ENCODE results near the gene GNG2. TPM values are rescaled to one million over a fixed set of nuclear protein-coding genes. Genes with fewer than 3 reads are reported as not detected.
"Not testable (repeated sequence)": the region's sequence is repeated elsewhere in the genome, so short reads cannot be mapped to it uniquely, and the experiment has no call there.

GNG2 gene
- total and polyA plus RNA-seq, 4 donors = 5.3 to 31.9 (median 12.5) TPM

- no peaks in the 10 kb centered on the region for H3K27me3 ChIP-seq (ENCODE audit: control insufficient read depth in 1 of 2, insufficient read depth in 2 of 2, low read length in 1 of 2)
- no peak overlapping the region for H3K4me3 ChIP-seq (ENCODE audit: low read length in 2 of 2)
- intact Hi-C loops (cut with DNase I) = no loop called here
- no peak overlapping the region for H3K27ac ChIP-seq (ENCODE audit: low read depth in 1 of 2, low read length in 2 of 2)
- no peaks in the 10 kb centered on the region for H3K36me3 ChIP-seq (ENCODE audit: control insufficient read depth in 1 of 2, insufficient read depth in 2 of 2, low read length in 1 of 2)
- 89 to 94% methylated on average over 3 of the region's 3 CpGs for WGBS, 2 donors
- DNase-seq (no peak), ATAC-seq (ENCODE audit: low FRiP score) (no peak)
- H3K9me3 ChIP-seq (ENCODE audit: control insufficient read depth, low read length) = peaks cover 2% of the 10 kb centered on the region
- no peaks in the 10 kb centered on the region for H3K4me1 ChIP-seq (ENCODE audit: control insufficient read depth in 1 of 2, insufficient read depth in 2 of 2, low read length in 2 of 2)
These were observed 33.8 kb downstream of the GNG2 start for GRCh38 chr14:51894250-51894649.

- no peak overlapping the region for H3K27ac ChIP-seq (ENCODE audit: low read depth in 1 of 2, low read length in 2 of 2)
- H3K9me3 ChIP-seq (ENCODE audit: control insufficient read depth, low read length) = peaks cover 2% of the 10 kb centered on the region
- DNase-seq = no peak
- no peak overlapping the region for H3K4me3 ChIP-seq (ENCODE audit: low read length in 2 of 2)
- no peak for ATAC-seq (ENCODE audit: low FRiP score)
- H3K36me3 ChIP-seq (ENCODE audit: control insufficient read depth in 1 of 2, insufficient read depth in 2 of 2, low read length in 1 of 2) = no peaks in the 10 kb centered on the region
- intact Hi-C loops (cut with DNase I) = no loop called here
- no peaks in the 10 kb centered on the region for H3K4me1 ChIP-seq (ENCODE audit: control insufficient read depth in 1 of 2, insufficient read depth in 2 of 2, low read length in 2 of 2)
- no peaks in the 10 kb centered on the region for H3K27me3 ChIP-seq (ENCODE audit: control insufficient read depth in 1 of 2, insufficient read depth in 2 of 2, low read length in 1 of 2)
These were observed 35.0 kb downstream of the GNG2 start for GRCh38 chr14:51895375-51895774.

GRCh38 chr14:51897791-51898355, 37.5 kb downstream of the GNG2 start:
- ATAC-seq (ENCODE audit: low FRiP score) (no peak), DNase-seq (no peak)
- intact Hi-C loops (cut with DNase I) = no loop called here
- 83 to 87% methylated on average over 1 of the region's 1 CpG for WGBS, 2 donors
- Histone ChIP-seq H3K36me3 (ENCODE audit: control insufficient read depth in 1 of 2, insufficient read depth in 2 of 2, low read length in 1 of 2) (no peaks in the 10 kb centered on the region), H3K27ac (ENCODE audit: low read depth in 1 of 2, low read length in 2 of 2) (no peak overlapping the region), H3K9me3 (ENCODE audit: control insufficient read depth, low read length) (peaks cover 2% of the 10 kb centered on the region), H3K4me1 (ENCODE audit: control insufficient read depth in 1 of 2, insufficient read depth in 2 of 2, low read length in 2 of 2) (no peaks in the 10 kb centered on the region), H3K4me3 (ENCODE audit: low read length in 2 of 2) (no peak overlapping the region), H3K27me3 (ENCODE audit: control insufficient read depth in 1 of 2, insufficient read depth in 2 of 2, low read length in 1 of 2) (no peaks in the 10 kb centered on the region)

GRCh38 chr14:51901475-51902024, 41.1 kb downstream of the GNG2 start:
- H3K36me3 ChIP-seq (ENCODE audit: control insufficient read depth in 1 of 2, insufficient read depth in 2 of 2, low read length in 1 of 2) = no peaks in the 10 kb centered on the region
- no peak overlapping the region for H3K4me3 ChIP-seq (ENCODE audit: low read length in 2 of 2)
- 97 to 99% methylated on average over 5 of the region's 5 CpGs for WGBS, 2 donors
- intact Hi-C loops (cut with DNase I) = no loop called here
- peaks cover 0 to 3% of the 10 kb centered on the region in 2 donors for H3K4me1 ChIP-seq (ENCODE audit: control insufficient read depth in 1 of 2, insufficient read depth in 2 of 2, low read length in 2 of 2)
- DNase-seq = no peak
- H3K27ac ChIP-seq (ENCODE audit: low read depth in 1 of 2, low read length in 2 of 2) = no peak overlapping the region
- no peaks in the 10 kb centered on the region for H3K27me3 ChIP-seq (ENCODE audit: control insufficient read depth in 1 of 2, insufficient read depth in 2 of 2, low read length in 1 of 2)
- H3K9me3 ChIP-seq (ENCODE audit: control insufficient read depth, low read length) = peaks cover 4% of the 10 kb centered on the region
- no peak for ATAC-seq (ENCODE audit: low FRiP score)

GRCh38 chr14:51905656-51906121, 45.3 kb downstream of the GNG2 start:
- H3K27ac ChIP-seq (ENCODE audit: low read depth in 1 of 2, low read length in 2 of 2); H3K36me3 ChIP-seq (ENCODE audit: control insufficient read depth in 1 of 2, insufficient read depth in 2 of 2, low read length in 1 of 2); H3K27me3 ChIP-seq (ENCODE audit: control insufficient read depth in 1 of 2, insufficient read depth in 2 of 2, low read length in 1 of 2); H3K4me1 ChIP-seq (ENCODE audit: control insufficient read depth in 1 of 2, insufficient read depth in 2 of 2, low read length in 2 of 2); ATAC-seq (ENCODE audit: low FRiP score); H3K9me3 ChIP-seq (ENCODE audit: control insufficient read depth, low read length); H3K4me3 ChIP-seq (ENCODE audit: low read length in 2 of 2); intact Hi-C loops (cut with DNase I); DNase-seq: not testable (repeated sequence)
- WGBS, 2 donors = 5 to 7% methylated on average over 6 of the region's 6 CpGs

DNA sequence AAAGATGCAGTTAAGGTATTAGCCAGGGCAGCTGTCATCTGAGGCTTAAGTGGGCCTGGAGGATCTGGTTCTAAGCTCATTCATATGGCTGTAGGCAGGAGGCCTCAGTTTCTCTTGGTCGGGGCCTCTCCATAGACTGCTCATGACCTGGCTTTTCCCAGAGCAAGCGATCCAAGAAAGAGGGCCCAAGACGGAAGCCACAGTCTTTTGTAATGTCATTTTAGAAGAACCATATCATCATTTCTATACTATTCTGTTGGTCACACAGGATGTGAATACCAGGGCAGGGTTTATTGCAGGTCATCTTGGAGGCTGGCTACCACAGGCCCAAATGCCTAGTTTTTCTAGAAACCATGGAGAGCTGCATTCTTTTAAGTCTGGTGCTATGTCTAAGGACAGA, 47.7 kb downstream of the GNG2 start:
- Histone ChIP-seq H3K27me3 (ENCODE audit: control insufficient read depth in 1 of 2, insufficient read depth in 2 of 2, low read length in 1 of 2) (no peaks in the 10 kb centered on the region), H3K9me3 (ENCODE audit: control insufficient read depth, low read length) (peaks cover 4% of the 10 kb centered on the region), H3K27ac (ENCODE audit: low read depth in 1 of 2, low read length in 2 of 2) (no peak overlapping the region), H3K36me3 (ENCODE audit: control insufficient read depth in 1 of 2, insufficient read depth in 2 of 2, low read length in 1 of 2) (no peaks in the 10 kb centered on the region), H3K4me3 (ENCODE audit: low read length in 2 of 2) (no peak overlapping the region), H3K4me1 (ENCODE audit: control insufficient read depth in 1 of 2, insufficient read depth in 2 of 2, low read length in 2 of 2) (peaks cover 0 to 3% of the 10 kb centered on the region in 2 donors)
- no peak for ATAC-seq (ENCODE audit: low FRiP score)
- no peak for DNase-seq
- WGBS, 2 donors = 91 to 94% methylated on average over 3 of the region's 3 CpGs
- intact Hi-C loops (cut with DNase I) = no loop called here

GRCh38 chr14:51912112-51912786, 51.8 kb downstream of the GNG2 start:
- H3K36me3 ChIP-seq (ENCODE audit: control insufficient read depth in 1 of 2, insufficient read depth in 2 of 2, low read length in 1 of 2) = no peaks in the 10 kb centered on the region
- no peak overlapping the region for H3K27ac ChIP-seq (ENCODE audit: low read depth in 1 of 2, low read length in 2 of 2)
- DNase-seq (no peak), ATAC-seq (ENCODE audit: low FRiP score) (no peak)
- 84 to 89% methylated on average over 2 of the region's 2 CpGs for WGBS, 2 donors
- H3K9me3 ChIP-seq (ENCODE audit: control insufficient read depth, low read length) = no peaks in the 10 kb centered on the region
- intact Hi-C loops (cut with DNase I) = no loop called here
- H3K4me3 ChIP-seq (ENCODE audit: low read length in 2 of 2) = no peak overlapping the region
- H3K4me1 ChIP-seq (ENCODE audit: control insufficient read depth in 1 of 2, insufficient read depth in 2 of 2, low read length in 2 of 2) = no peaks in the 10 kb centered on the region
- no peaks in the 10 kb centered on the region for H3K27me3 ChIP-seq (ENCODE audit: control insufficient read depth in 1 of 2, insufficient read depth in 2 of 2, low read length in 1 of 2)

DNA sequence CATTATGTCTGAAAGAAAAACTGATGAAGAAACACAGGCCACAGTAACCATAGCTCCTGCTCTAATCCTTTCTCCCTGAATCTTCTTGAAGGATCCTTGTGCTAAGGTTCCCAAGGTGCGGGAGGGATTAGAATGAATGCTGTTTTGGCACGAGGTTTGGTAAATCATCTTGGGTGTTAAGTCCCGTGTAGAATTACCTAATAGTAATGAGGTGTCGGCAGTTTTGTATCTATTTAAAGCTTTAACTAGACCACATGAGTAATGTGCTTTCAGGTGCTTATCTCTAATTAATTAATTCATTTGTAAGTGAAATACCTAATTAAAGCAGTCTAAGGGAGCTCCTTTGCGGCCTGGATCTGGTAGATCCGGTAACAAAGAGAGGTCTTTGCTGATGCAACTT, 53.9 kb downstream of the GNG2 start:
- intact Hi-C loops (cut with DNase I) = no loop called here
- Histone ChIP-seq H3K27ac (ENCODE audit: low read depth in 1 of 2, low read length in 2 of 2) (no peak overlapping the region), H3K27me3 (ENCODE audit: control insufficient read depth in 1 of 2, insufficient read depth in 2 of 2, low read length in 1 of 2) (no peaks in the 10 kb centered on the region), H3K36me3 (ENCODE audit: control insufficient read depth in 1 of 2, insufficient read depth in 2 of 2, low read length in 1 of 2) (no peaks in the 10 kb centered on the region), H3K9me3 (ENCODE audit: control insufficient read depth, low read length) (no peaks in the 10 kb centered on the region), H3K4me3 (ENCODE audit: low read length in 2 of 2) (no peak overlapping the region), H3K4me1 (ENCODE audit: control insufficient read depth in 1 of 2, insufficient read depth in 2 of 2, low read length in 2 of 2) (no peaks in the 10 kb centered on the region)
- ATAC-seq (ENCODE audit: low FRiP score) (no peak), DNase-seq (no peak)
- WGBS, 2 donors = 74 to 80% methylated on average over 6 of the region's 6 CpGs

- intact Hi-C loops (cut with DNase I) = no loop called here
- H3K4me3 ChIP-seq (ENCODE audit: low read length in 2 of 2) = no peak overlapping the region
- no peaks in the 10 kb centered on the region for H3K9me3 ChIP-seq (ENCODE audit: control insufficient read depth, low read length)
- DNase-seq = no peak
- ATAC-seq (ENCODE audit: low FRiP score) = peak; percentile 48
- H3K27ac ChIP-seq (ENCODE audit: low read depth in 1 of 2, low read length in 2 of 2) = no peak overlapping the region
- no peaks in the 10 kb centered on the region for H3K27me3 ChIP-seq (ENCODE audit: control insufficient read depth in 1 of 2, insufficient read depth in 2 of 2, low read length in 1 of 2)
- 18 to 32% methylated on average over 6 of the region's 6 CpGs for WGBS, 2 donors
- no peaks in the 10 kb centered on the region for H3K4me1 ChIP-seq (ENCODE audit: control insufficient read depth in 1 of 2, insufficient read depth in 2 of 2, low read length in 2 of 2)
- no peaks in the 10 kb centered on the region for H3K36me3 ChIP-seq (ENCODE audit: control insufficient read depth in 1 of 2, insufficient read depth in 2 of 2, low read length in 1 of 2)
These were observed 56.8 kb downstream of the GNG2 start for GRCh38 chr14:51917193-51917592.
